ENCODE measurements around the gene RPL7A.

GRCh38 chr9:133321411-133321935 lies 26.5 kb upstream of the RPL7A start:
- TF ChIP-seq CTCF (IDR thresholded peaks at IDR 0.05) (no peak), POLR2A (IDR thresholded peaks at IDR 0.05) (no peak), EP300 (IDR thresholded peaks at IDR 0.05; ENCODE audit: low read depth) (no peak)

Data from transverse colon (tissue), 3 donors.